GM18861 (cell line): ENCODE measurements around the gene PHACTR3.

Experiments used
- ATAC-seq: cut with Tn5 transposase; IDR thresholded peaks from one replicate; pipeline ENCODE4 v1.9.1; 2021; ENCODE audit not compliant: unreplicated experiment

PHACTR3 gene

DNA sequence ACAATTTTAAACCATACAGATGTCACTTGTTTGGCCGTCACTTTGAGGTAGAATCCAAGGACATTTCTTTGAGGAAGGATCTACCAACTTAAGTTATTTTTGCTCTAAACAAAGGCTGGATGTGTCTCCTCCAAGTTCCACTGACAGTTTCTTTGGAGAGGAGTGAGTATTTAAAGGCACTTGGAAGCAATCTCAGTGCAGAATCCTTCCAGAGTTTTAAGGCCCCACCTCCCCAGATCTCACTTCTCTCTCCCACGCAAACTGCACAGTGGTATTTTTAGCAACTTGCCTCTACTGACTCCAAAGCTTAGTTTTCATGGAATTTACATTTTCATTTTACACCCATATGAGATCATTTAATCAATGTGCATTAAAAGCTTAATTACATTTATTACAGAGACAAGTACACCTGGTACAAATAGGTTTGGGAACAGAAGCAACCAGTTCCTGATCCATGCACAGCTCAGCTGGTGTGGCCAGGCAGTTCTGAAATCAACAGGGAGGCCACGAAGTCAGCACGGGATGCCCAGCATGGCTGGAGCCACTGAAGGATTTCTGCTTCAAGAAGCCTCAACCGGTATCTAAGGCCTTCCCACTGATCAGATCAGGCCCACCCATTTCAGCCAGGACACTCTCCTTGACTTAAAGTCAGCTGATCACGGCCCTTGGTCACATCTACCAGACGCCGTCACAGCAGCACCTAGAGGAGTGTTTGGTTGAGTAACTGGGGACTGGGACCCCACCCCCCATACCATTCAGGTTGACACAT is 219.3 kb downstream of the PHACTR3 start:
- no peak for ATAC-seq

DNA sequence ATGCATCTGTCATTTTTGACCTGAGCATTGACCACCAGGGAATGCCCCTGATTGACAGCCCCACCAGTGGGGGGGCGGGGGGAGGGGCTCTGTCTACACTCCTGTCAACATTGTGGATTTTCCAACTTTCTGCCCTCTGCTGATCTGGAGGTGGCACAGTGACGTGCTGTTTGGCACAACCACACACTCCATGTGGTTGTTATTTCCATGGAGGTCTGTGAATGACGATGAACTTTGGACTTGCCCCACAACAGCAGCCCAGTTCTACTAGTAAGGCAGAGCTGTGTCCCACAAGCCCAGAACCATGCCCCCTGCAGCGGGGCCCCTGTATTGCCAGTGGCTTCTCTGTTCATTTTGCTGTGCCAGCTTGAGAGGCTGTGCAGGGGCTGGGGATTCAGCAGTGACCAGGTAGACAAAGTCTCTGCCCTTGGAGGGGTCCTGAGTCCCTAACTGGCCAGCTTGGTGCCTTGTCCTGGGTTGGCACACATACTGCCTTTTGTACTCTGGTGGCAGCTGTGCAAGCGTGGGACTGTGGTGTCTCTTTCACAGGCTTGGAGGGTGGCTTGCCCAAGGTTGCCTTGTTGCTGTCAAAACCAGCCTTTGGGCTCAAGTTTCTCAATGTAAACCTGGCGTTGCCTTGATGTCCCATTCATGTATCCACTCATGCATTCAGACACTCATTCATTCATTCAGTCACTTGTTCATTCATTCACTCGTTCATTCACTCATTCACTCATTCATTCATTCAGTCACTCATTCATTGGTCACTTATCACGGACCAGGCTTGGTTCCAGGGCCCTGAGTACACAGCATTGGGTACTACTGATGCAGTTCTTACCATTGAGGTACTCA is 220.6 kb downstream of the PHACTR3 start:
- ATAC-seq, result no peak

- ATAC-seq, result no peak
These were observed 221.2 kb downstream of the PHACTR3 start for GRCh38 chr20:59825563-59825920.

GRCh38 chr20:59825944-59826759 is 221.8 kb downstream of the PHACTR3 start:
- no peak for ATAC-seq

GRCh38 chr20:59827138-59828056 is 223.1 kb downstream of the PHACTR3 start:
- no peak for ATAC-seq

DNA sequence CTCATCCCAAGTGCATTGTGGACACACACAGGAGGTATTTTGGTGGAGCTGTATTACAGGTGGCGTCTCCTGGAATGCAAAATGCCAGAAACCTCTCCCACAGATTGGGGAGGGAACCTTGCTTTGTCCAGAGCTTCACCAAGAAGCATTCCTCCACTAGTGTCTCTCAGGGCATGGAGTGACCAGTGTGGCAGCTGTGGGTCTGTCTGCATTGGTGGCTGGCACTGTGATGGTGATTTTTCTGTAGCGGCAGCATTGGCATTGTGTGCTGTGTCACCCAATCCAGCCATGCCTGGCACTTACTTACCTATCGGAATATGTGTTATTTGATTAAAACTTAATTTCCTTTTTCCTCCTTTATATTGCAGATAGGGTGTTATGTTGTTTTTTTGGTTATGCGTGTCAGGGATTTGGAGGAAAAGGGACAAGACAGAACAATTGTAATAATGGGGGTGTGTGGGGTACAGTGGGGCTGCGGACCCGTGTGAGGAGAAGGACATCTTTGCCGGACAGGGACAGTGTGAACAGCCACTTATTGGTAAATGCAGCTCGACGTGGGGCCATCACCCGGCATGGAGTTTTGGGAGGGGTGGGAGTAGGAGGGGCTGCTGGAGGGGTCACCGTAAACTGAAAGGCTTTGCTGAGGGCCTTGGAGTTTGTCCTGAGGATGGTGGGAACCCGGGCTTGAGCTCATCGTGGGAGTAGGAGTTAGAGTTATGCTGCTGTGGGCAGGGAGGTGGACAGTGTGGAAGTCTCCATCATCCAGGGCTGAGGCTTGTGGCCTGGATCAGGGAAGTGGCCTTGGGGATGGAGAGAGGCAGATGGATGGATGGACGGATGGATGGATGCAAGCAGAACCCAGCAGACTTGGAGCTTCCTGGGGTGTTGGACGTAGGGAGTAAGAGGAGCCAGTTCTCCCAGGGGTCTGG is 224.0 kb downstream of the PHACTR3 start:
- no peak for ATAC-seq

- no peak for ATAC-seq
These were observed 224.9 kb downstream of the PHACTR3 start for GRCh38 chr20:59829054-59829785.

DNA sequence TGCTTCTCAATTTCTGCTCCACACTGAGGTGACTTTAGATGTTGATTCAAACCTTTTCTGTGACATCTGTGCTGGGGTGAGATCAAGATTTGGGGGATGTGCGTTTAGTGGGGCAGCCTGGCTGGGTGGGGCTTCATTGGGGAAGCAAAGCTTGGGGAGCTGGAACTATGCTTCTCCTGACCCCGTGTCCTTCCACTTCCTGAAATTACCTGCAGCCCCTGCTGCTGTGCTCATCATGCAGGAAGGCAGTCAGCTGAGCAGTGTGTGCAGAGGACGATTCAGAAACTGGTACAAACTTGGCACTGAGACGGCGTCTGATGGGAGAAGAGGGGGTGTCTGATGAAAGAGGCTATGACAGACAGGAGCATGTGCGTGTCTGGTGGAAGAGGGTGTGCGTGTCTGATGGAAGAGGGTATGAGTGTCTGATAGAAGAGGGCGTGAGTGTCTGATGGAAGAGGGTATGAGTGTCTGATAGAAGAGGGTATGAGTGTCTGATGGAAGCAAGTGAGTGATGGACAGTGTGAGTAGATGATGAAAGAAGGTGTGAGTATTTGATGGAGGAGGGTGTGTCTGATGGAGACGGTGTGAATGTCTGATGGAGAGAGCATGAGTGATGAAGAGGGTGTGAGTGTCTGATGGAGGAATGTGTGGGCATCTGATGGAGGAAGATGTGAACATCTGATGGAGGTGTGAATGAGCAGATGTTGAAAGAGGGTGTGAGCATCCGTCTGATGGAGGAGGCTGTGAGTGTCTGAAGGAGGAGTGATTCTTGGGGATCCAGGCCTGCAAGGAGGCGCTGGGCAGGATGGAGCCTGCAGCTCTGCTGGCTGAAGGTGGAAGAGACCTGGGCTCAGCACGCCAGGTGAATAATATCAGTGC is 225.7 kb downstream of the PHACTR3 start:
- no peak for ATAC-seq

GRCh38 chr20:59830665-59831023 is 226.3 kb downstream of the PHACTR3 start:
- ATAC-seq, result no peak

GRCh38 chr20:59831024-59831915 is 226.9 kb downstream of the PHACTR3 start:
- no peak for ATAC-seq

- no peak for ATAC-seq
These were observed 227.6 kb downstream of the PHACTR3 start for GRCh38 chr20:59831916-59832270.

GRCh38 chr20:59832406-59833363 is 228.3 kb downstream of the PHACTR3 start:
- ATAC-seq, result no peak

- no peak for ATAC-seq
These were observed 230.7 kb downstream of the PHACTR3 start for GRCh38 chr20:59835057-59835447.

DNA sequence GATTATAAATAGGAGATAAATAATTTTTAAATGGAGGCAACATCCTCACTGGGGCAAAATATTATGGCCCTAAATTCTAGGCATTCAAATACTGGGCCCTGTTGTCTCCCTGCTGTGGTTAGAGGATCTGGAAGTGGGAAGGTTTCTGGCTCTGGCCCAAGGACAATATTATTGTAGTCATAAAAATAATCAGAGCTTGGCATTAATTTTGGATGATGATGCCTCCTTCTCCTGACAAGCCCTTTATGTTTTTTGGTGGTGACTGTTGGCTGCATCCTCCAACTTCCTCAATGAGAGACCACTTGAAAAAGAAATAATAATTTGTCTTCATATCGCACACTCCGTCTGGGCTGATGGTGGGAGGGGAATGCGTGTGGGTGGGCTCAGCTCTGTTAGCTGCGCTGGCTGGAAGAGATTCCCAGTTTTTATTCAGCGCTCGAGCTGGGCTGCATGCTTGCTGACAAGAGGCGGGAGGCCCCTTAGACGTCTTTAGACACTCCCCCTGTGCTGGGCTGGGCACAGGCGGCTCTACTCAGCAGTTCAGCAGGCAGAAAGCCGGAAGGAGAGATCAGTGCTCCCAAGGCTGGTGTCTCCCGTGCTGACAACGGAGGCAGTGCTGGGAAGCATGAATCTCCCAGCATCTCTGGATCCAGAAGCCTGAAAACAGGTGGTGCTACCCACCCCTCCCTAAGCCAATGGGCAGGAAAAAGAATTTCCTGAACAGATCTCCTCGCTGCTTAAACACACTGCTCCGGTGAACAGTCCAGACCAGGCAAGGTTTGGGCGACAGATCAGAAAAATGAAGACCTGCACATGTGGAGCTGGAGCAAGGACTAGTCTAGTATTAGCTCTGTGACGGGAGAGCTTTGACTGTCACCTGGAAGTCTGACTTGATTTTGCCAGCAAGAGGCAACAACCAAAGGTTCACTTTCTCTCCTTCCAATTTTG is 231.4 kb downstream of the PHACTR3 start:
- ATAC-seq, result no peak

DNA sequence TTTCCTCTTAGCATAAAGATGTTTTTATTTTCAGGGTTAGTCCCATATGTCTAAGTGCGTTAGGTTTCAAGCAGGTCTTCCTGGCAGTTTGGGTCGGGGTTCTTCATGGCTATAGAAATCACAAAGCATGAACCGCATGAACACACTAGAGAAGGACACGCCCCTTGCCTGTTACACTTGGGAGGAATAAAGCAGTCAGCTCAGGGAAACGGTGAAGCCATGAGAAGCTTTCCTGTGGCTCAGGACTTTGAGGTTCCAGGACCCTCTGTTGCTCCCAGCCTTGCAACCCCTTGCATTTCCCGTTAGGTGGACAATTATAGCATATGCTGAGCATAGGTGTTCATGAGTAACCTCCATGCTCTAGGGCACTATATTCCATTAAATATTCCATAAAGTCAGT is 232.4 kb downstream of the PHACTR3 start:
- ATAC-seq, result no peak
